IPS-18a (cell line): Measurements from ENCODE around the gene PALM2AKAP2.
A peak's percentile ranks its signal among the peaks of the same experiment; 100 is the strongest.

Source experiments
- H3K27ac ChIP-seq: one replicate; pipeline ENCODE4 v1.5.1; 2013; ENCODE audit warnings: low read length
- H3K27me3 ChIP-seq: one replicate; pipeline ENCODE4 v1.6.1; 2013; ENCODE audit warnings: mild to moderate bottlenecking, low read length; ENCODE audit not compliant: control insufficient read depth, insufficient read depth
- H3K36me3 ChIP-seq: one replicate; pipeline ENCODE4 v1.6.1; 2013; ENCODE audit warnings: low read depth, low read length; ENCODE audit not compliant: control insufficient read depth
- H3K4me1 ChIP-seq: one replicate; pipeline ENCODE4 v1.6.1; 2013; ENCODE audit warnings: low read depth, low read length; ENCODE audit not compliant: control insufficient read depth
- H3K4me3 ChIP-seq: one replicate; pipeline ENCODE4 v1.5.1; 2013; ENCODE audit warnings: low read length
- H3K9ac ChIP-seq: one replicate; pipeline ENCODE4 v1.6.1; 2013; ENCODE audit warnings: mild to moderate bottlenecking, low read length, moderate library complexity
- H3K9me3 ChIP-seq: one replicate; pipeline ENCODE4 v1.6.1; 2013; ENCODE audit warnings: low read depth, low read length; ENCODE audit not compliant: control insufficient read depth

PALM2AKAP2 gene

GRCh38 chr9:109779711-109780452, at the start of gene PALM2AKAP2:
PALM2AKAP2 (plus strand) TSS chr9:109780198; CDS start chr9:109780489, 291 bp downstream.
- Histone ChIP-seq H3K27me3 (peaks cover 30% of the 10 kb centered on the region), H3K9ac (peak within 1 kb of the TSS; percentile 57), H3K27ac (no peak within 1 kb of the TSS), H3K9me3 (no peaks in the 10 kb centered on the region), H3K36me3 (no peaks in the 10 kb centered on the region), H3K4me3 (peak within 1 kb of the TSS; percentile 77), H3K4me1 (no peaks in the 10 kb centered on the region)

GRCh38 chr9:109730228-109730627, 49.8 kb upstream of the PALM2AKAP2 start:
- Histone ChIP-seq H3K9me3 (no peaks in the 10 kb centered on the region), H3K4me1 (no peaks in the 10 kb centered on the region), H3K4me3 (no peak overlapping the region), H3K27me3 (no peaks in the 10 kb centered on the region), H3K27ac (no peak overlapping the region), H3K9ac (no peak overlapping the region), H3K36me3 (no peaks in the 10 kb centered on the region)

GRCh38 chr9:109733690-109734089, 46.3 kb upstream of the PALM2AKAP2 start:
- H3K9me3 ChIP-seq: no peaks in the 10 kb centered on the region
- H3K4me1 ChIP-seq: no peaks in the 10 kb centered on the region
- no peaks in the 10 kb centered on the region for H3K36me3 ChIP-seq
- no peak overlapping the region for H3K9ac ChIP-seq
- no peaks in the 10 kb centered on the region for H3K27me3 ChIP-seq
- no peak overlapping the region for H3K27ac ChIP-seq
- H3K4me3 ChIP-seq: no peak overlapping the region

GRCh38 chr9:109734814-109735213, 45.2 kb upstream of the PALM2AKAP2 start:
- no peak overlapping the region for H3K27ac ChIP-seq
- no peak overlapping the region for H3K4me3 ChIP-seq
- no peaks in the 10 kb centered on the region for H3K27me3 ChIP-seq
- H3K9ac ChIP-seq: no peak overlapping the region
- no peaks in the 10 kb centered on the region for H3K9me3 ChIP-seq
- H3K36me3 ChIP-seq: no peaks in the 10 kb centered on the region
- H3K4me1 ChIP-seq: no peaks in the 10 kb centered on the region

GRCh38 chr9:109735801-109736200, 44.2 kb upstream of the PALM2AKAP2 start:
- Histone ChIP-seq H3K9me3 (no peaks in the 10 kb centered on the region), H3K36me3 (no peaks in the 10 kb centered on the region), H3K4me1 (no peaks in the 10 kb centered on the region), H3K27ac (no peak overlapping the region), H3K27me3 (no peaks in the 10 kb centered on the region), H3K4me3 (no peak overlapping the region), H3K9ac (no peak overlapping the region)

GRCh38 chr9:109737295-109737694, 42.7 kb upstream of the PALM2AKAP2 start:
- Histone ChIP-seq H3K27me3 (no peaks in the 10 kb centered on the region), H3K9me3 (no peaks in the 10 kb centered on the region), H3K4me1 (no peaks in the 10 kb centered on the region), H3K9ac (no peak overlapping the region), H3K36me3 (no peaks in the 10 kb centered on the region), H3K27ac (no peak overlapping the region), H3K4me3 (no peak overlapping the region)

GRCh38 chr9:109739760-109740159, 40.2 kb upstream of the PALM2AKAP2 start:
- Histone ChIP-seq H3K9ac (no peak overlapping the region), H3K27ac (no peak overlapping the region), H3K9me3 (no peaks in the 10 kb centered on the region), H3K4me1 (peaks cover 7% of the 10 kb centered on the region), H3K27me3 (no peaks in the 10 kb centered on the region), H3K4me3 (no peak overlapping the region), H3K36me3 (no peaks in the 10 kb centered on the region)

GRCh38 chr9:109742776-109743348, 37.1 kb upstream of the PALM2AKAP2 start:
- Histone ChIP-seq H3K9ac (no peak overlapping the region), H3K4me3 (no peak overlapping the region), H3K4me1 (peaks cover 15% of the 10 kb centered on the region), H3K27ac (no peak overlapping the region), H3K27me3 (no peaks in the 10 kb centered on the region), H3K9me3 (no peaks in the 10 kb centered on the region), H3K36me3 (no peaks in the 10 kb centered on the region)

- Histone ChIP-seq H3K36me3 (no peaks in the 10 kb centered on the region), H3K27ac (no peak overlapping the region), H3K27me3 (no peaks in the 10 kb centered on the region), H3K4me3 (no peak overlapping the region), H3K9me3 (no peaks in the 10 kb centered on the region), H3K4me1 (peaks cover 15% of the 10 kb centered on the region), H3K9ac (no peak overlapping the region)
Measured at GRCh38 chr9:109743696-109744095, 36.3 kb upstream of the PALM2AKAP2 start.

GRCh38 chr9:109745335-109746283, 34.4 kb upstream of the PALM2AKAP2 start:
- Histone ChIP-seq H3K27me3 (no peaks in the 10 kb centered on the region), H3K4me1 (peaks cover 15% of the 10 kb centered on the region), H3K9me3 (no peaks in the 10 kb centered on the region), H3K27ac (no peak overlapping the region), H3K36me3 (no peaks in the 10 kb centered on the region), H3K4me3 (no peak overlapping the region), H3K9ac (peak overlapping the region; percentile 4)

GRCh38 chr9:109751253-109751652, 28.7 kb upstream of the PALM2AKAP2 start:
- no peaks in the 10 kb centered on the region for H3K27me3 ChIP-seq
- no peak overlapping the region for H3K27ac ChIP-seq
- no peaks in the 10 kb centered on the region for H3K9me3 ChIP-seq
- H3K4me3 ChIP-seq: no peak overlapping the region
- peaks cover 11% of the 10 kb centered on the region for H3K4me1 ChIP-seq
- H3K9ac ChIP-seq: no peak overlapping the region
- no peaks in the 10 kb centered on the region for H3K36me3 ChIP-seq
